GM12864 (cell line): ENCODE results near the gene CYP3A5.
"Not testable (repeated sequence)": the region's sequence is repeated elsewhere in the genome, so short reads cannot be mapped to it uniquely, and the experiment has no call there.

Source experiments
- DNase-seq: peaks from one replicate; pipeline ENCODE4 v3.0.0-alpha.2; 2011; ENCODE audit warnings: low read depth
- H3K4me3 ChIP-seq: 2 replicates; pipeline ENCODE4 v1.5.1; 2011; ENCODE audit warnings: mild to moderate bottlenecking, low read depth, low read length, control low read depth
- TF ChIP-seq, protein P1 (sequence below): IDR thresholded peaks from 2 replicates; pipeline ENCODE4 v1.5.1; 2011; ENCODE audit warnings: low read depth, mild to moderate bottlenecking, moderate library complexity, low read length, control low read depth, inconsistent platforms; ENCODE audit errors: missing control alignments

CYP3A5 gene

DNA sequence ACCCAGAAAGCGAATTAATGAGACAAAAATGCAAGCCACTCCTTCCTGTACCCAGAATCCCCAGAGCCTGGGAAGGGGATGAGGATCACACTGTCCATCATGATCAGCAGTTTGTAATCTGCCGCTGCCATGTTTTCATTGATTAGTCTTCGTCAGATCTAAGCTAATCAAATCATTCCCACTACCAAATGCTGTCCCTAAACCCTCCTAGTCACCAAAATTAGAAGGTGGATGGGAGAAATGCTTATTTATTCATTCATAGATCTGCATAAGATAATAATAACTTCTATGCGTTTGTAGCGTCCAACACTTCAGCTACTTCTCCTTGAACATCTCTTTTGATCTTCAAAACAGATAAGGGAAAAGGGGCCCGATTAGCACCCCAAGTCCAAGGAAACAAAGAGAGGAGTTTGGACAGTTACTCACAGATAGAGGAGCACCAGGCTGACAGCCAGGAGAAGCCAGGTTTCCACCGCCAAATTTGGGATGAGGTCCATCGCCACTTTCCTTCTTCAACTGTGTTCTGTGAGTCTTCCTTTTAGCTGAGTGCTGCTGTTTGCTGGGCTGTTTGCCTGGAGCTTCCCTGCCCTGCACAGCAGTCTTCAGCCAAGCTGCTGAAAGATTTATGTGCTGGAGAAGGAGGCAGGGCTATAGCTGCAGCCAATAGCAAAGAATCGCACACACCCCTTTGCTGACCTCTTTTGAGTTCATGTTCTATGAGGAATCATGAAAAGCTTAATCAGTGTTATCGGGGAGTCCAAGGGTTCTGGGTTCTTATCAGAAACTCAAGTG is at the start of gene CYP3A5:
CYP3A5 (minus strand) TSS at position 597 of the 792 bp plus-strand sequence; CDS start at position 497, 100 bp downstream.
- TF ChIP-seq, protein P1, sequence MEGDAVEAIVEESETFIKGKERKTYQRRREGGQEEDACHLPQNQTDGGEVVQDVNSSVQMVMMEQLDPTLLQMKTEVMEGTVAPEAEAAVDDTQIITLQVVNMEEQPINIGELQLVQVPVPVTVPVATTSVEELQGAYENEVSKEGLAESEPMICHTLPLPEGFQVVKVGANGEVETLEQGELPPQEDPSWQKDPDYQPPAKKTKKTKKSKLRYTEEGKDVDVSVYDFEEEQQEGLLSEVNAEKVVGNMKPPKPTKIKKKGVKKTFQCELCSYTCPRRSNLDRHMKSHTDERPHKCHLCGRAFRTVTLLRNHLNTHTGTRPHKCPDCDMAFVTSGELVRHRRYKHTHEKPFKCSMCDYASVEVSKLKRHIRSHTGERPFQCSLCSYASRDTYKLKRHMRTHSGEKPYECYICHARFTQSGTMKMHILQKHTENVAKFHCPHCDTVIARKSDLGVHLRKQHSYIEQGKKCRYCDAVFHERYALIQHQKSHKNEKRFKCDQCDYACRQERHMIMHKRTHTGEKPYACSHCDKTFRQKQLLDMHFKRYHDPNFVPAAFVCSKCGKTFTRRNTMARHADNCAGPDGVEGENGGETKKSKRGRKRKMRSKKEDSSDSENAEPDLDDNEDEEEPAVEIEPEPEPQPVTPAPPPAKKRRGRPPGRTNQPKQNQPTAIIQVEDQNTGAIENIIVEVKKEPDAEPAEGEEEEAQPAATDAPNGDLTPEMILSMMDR = no peak
- no peak for DNase-seq
- H3K4me3 ChIP-seq = no peak within 1 kb of the TSS

DNA sequence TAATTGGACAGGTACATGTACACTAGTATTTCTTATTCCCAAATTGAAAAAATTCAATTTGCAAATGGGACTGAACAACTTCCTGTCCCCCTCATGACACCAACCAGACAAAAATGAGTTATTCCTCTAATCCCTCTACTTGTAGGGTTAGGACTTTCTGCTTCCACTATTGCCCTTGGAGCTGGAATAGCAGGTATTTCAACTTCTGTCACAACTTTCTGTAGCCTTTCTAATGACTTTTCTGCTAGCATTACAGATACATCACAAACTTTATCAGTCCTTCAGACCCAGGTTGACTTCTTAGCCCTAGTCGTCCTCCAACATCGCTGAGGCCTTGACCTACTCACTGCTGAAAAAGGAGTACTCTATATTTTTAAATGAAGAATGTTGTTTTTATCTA is 48.8 kb upstream of the CYP3A5 start:
- no peak overlapping the region for H3K4me3 ChIP-seq
- no peak for DNase-seq
- TF ChIP-seq, protein P1 = no peak

DNA sequence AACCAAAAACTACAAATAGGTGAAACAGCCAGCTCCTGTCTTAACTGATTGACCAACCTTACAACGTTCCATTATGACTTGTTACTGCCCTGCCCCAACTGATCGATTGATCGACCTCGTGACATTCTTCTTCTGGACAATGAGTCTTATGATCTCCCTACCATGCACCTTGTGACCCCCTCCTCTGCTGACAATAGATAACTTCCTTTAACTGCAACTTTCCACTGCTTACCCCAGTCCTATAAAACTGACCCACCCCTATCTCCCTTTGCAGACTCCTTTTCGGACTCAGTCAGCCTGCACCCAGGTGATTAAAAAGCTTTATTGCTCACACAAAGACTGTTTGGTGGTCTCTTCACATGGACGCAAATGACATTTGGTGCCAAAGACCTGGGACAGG is 43.4 kb upstream of the CYP3A5 start:
- not testable (repeated sequence) for H3K4me3 ChIP-seq, DNase-seq

DNA sequence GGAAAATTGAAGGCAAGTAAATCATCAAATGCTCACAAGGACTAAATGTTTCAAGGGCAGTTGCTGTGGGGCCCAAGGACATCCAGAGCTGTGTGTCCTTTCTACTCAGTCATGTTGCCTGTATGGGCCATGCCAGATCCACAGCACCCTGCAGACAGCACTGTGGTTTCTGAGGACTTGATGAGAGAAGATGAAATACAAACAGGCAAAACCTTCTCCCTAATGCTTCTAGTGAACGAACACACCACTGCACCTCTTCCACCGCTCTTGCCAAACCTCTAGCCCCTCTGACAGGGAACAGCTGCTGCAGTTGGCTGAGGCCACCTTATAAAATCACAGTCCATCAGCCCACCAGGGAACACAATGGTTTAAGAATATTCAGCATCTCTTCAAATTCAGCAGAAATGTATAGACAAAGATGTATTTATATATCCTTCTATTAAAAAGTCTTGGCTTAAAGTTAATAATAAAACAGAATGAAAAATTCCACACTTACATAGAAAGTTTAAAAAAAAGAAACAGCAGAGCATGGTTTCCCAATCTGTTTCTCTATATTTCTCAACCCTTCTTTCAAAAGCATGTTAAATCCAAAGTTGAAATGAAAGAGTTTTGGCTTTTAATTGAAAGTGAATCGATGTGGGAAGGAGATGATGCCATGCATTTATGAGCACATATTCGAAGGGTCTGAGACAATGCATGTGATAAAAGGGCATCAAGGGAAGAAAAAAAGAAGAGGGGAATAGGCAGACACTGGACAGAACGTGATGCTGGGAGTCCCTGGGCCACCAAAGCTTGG is 41.2 kb upstream of the CYP3A5 start:
- no peak overlapping the region for H3K4me3 ChIP-seq
- TF ChIP-seq, protein P1 = no peak
- no peak for DNase-seq

DNA sequence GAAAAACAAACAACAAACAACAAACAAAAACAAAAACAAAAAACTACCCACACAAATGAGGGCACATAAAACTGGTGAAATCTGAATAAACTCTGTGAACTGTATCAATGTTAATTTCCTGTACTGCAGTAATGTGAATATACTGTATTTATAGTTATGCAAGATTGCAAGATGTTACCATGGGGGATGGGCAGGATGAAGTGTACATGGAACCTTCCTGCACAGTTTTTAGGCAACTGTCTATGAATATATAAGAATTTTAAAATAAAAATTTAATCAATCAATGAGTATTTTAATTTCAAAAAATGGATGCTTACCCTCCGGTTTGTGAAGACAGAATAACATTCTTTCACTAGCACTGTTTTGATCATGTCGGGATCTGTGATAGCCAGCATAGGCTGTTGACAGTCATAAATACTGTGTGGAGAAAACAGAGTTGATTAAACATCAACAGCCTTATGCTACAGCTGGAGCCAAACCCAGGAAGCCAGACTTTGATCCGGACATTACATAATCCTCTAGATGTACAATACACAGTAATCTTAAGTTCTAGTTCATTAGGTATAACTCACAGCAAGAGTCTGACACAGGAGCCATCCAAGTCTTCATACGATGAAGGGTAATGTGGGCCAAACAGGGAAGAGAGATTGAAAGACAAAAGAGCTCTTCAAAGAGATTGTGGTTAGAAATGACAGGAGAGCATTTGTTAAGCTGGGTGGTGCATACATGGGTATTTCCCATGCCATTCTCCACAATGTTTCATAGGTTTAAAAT is 40.4 kb upstream of the CYP3A5 start:
- no peak overlapping the region for H3K4me3 ChIP-seq
- no peak for DNase-seq
- TF ChIP-seq, protein P1 = no peak

DNA sequence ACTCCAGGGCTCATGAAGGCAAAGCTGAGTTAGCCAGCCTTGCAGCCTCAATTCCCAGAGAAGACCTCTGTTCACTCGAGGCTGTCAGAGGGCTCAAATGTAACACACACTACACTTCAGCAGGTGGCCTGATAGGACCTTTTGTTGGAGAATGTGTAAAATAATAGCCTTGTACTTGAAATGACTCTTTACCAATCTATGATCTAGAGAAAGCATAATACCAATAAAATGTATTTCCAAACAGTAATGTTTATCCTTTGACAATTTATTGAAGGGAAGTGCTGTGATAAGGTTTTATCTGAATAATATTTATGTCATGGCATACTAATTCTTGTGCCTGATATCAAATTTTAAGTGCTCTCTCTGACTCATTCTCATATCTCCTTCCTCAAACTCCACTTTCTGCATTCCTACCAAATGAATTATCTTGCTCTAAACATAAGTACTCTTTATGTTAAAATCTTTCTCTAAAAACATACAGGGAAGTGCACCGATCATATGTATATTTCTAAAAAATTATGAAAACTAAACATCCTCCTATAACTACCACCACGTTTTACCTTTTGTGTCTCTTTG is 34.3 kb upstream of the CYP3A5 start:
- H3K4me3 ChIP-seq = no peak overlapping the region
- TF ChIP-seq, protein P1 = no peak
- no peak for DNase-seq
